Fibroblast of villous mesenchyme (primary cell): ENCODE measurements around the gene ACTR1A. TPM values are rescaled to one million over a fixed set of nuclear protein-coding genes. Genes with fewer than 3 reads are reported as not detected.

Experiments used
- DNase-seq: peaks from one replicate; pipeline ENCODE4 v3.0.0-alpha.2; 2010; ENCODE audit warnings: low read depth
- H3K4me3 ChIP-seq: 2 replicates; pipeline ENCODE4 v1.5.1; 2011; ENCODE audit warnings: low read depth, mild to moderate bottlenecking, low read length
- total RNA-seq: library from RNA; depleted of rRNA; stranded (reverse); fragments of >200 nt; gene quantifications from 2 replicates; pipeline ENCODE4 v1.2.3, GENCODE V29; 2012
- TF ChIP-seq, protein P1 (sequence below): IDR thresholded peaks from 2 replicates; pipeline ENCODE4 v1.5.1; 2012; ENCODE audit warnings: low read depth, mild to moderate bottlenecking, low read length; ENCODE audit not compliant: insufficient read depth

ACTR1A gene
- total RNA-seq, 1 donor, result 130 TPM

DNA sequence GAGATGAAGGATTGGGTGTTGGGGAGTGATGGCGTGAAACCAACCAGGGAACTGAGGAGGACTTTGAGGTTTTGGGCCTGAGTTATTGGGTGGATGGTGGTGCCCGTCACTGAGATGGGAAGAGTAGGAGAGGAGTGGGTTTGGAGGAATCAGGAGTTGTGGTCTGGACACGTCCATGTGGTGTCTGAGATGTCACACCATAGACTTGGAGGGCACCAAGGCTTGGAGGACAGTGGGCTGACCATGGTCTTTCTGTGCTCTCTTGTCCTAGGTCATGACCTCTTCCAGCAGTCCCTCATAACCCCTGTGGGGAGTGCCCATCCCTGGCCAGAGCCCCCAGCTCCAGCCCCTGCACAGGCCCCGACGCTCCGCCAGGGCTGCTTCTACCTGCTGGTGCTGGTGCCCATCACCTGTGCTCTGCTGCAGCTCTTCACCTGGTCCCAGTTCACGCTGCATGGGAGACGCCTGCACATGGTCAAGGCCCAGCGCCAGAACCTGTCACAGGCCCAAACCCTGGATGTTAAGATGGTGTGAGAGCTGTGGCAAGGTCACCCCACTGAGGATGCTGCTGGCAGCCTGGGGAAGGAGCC lies 27.0 kb downstream of the ACTR1A start:
- no peak for DNase-seq
- TF ChIP-seq, protein P1, sequence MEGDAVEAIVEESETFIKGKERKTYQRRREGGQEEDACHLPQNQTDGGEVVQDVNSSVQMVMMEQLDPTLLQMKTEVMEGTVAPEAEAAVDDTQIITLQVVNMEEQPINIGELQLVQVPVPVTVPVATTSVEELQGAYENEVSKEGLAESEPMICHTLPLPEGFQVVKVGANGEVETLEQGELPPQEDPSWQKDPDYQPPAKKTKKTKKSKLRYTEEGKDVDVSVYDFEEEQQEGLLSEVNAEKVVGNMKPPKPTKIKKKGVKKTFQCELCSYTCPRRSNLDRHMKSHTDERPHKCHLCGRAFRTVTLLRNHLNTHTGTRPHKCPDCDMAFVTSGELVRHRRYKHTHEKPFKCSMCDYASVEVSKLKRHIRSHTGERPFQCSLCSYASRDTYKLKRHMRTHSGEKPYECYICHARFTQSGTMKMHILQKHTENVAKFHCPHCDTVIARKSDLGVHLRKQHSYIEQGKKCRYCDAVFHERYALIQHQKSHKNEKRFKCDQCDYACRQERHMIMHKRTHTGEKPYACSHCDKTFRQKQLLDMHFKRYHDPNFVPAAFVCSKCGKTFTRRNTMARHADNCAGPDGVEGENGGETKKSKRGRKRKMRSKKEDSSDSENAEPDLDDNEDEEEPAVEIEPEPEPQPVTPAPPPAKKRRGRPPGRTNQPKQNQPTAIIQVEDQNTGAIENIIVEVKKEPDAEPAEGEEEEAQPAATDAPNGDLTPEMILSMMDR, result no peak

GRCh38 chr10:102473445-102474331 lies 28.8 kb downstream of the ACTR1A start:
- TF ChIP-seq, protein P1, result no peak
- no peak overlapping the region for H3K4me3 ChIP-seq
- no peak for DNase-seq

More for the DNA sequence above, 27.0 kb downstream of the ACTR1A start:
- H3K4me3 ChIP-seq, result no peak overlapping the region

DNA sequence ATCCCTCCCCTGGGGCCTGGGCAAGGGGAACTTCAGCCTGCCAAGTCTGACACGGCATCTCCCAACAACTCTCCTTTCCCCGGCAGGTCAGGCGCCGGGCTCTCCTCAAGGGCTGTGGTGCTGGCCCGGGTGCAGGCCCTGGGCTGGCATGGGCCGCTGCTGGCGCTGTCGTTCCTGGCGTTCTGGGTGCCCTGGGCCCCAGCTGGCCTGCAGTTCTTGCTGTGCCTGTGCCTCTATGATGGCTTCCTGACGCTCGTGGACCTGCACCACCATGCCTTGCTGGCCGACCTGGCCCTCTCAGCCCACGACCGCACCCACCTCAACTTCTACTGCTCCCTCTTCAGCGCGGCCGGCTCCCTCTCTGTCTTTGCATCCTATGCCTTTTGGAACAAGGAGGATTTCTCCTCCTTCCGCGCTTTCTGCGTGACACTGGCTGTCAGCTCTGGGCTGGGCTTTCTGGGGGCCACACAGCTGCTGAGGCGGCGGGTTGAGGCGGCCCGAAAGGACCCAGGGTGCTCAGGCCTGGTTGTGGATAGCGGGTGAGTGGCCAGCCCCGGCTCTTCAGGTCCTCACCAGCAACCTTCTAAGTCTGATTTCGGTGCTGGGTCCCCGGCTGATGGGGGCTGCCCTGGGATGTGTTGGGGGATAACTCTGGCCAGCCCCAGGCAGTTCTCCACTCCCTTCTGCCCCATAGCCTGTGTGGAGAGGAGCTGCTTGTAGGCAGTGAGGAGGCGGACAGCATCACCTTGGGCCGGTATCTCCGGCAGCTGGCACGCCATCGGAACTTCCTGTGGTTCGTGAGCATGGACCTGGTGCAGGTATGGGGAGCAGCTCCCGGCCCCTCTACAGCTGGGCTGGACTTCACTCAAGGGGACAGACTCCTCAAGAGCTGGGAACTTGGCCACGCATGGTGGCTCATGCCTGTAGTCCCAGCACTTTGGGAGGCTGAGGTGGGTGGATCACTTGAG lies 31.6 kb downstream of the ACTR1A start:
- no peak for DNase-seq
- no peak overlapping the region for H3K4me3 ChIP-seq
- TF ChIP-seq, protein P1, result no peak

DNA sequence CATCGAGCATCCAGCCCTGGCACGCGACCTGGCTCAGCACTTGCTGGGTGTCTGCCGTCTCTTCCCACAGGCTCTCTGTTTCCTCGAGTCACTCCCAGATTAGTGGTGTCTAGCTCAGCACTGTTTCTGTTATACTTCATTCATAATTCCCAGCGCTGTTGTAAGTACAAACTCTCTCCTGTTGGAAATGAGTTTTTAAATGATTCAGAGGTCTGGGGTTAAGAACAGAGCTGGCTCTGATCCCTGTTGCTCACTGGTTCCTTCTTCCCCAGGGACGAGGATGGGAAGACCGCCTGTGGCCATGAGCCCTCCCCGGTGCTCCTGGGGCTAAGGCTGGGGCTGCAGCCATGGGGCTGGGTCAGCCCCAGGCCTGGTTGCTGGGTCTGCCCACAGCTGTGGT lies 33.8 kb downstream of the ACTR1A start:
- no peak overlapping the region for H3K4me3 ChIP-seq
- peak; percentile 61 for DNase-seq
- TF ChIP-seq, protein P1, result no peak

GRCh38 chr10:102467971-102468438 lies 34.5 kb downstream of the ACTR1A start:
- H3K4me3 ChIP-seq, result no peak overlapping the region
- no peak for DNase-seq
- TF ChIP-seq, protein P1, result no peak

- no peak for DNase-seq
- H3K4me3 ChIP-seq, result no peak overlapping the region
- TF ChIP-seq, protein P1, result no peak
These were observed 35.2 kb downstream of the ACTR1A start for GRCh38 chr10:102467318-102467717.
